Left kidney (tissue), 2 donors: ENCODE measurements around the gene SNX30. TPM values are rescaled to one million over a fixed set of nuclear protein-coding genes. Genes with fewer than 3 reads are reported as not detected.

Source experiments
- DNase-seq: peaks from one replicate; pipeline ENCODE4 v3.0.0-alpha.2; 2013
- polyA plus RNA-seq: library from polyadenylated mRNA; unstranded; fragments of 120-200 nt; gene quantifications from one replicate; pipeline ENCODE4 v1.2.1, GENCODE V29; 2013; ENCODE audit not compliant: insufficient read length

The SNX30 gene
- polyA plus RNA-seq, 1 donor, result 22.2 TPM

- no peak for DNase-seq
These were observed 666 bp downstream of the SNX30 start for GRCh38 chr9:112751056-112751795.

GRCh38 chr9:112752334-112753125 lies 2.0 kb downstream of the SNX30 start:
- no peak for DNase-seq

- no peak for DNase-seq
These were observed 3.2 kb downstream of the SNX30 start for GRCh38 chr9:112753725-112754124.

- no peak for DNase-seq
These were observed 4.0 kb downstream of the SNX30 start for GRCh38 chr9:112754578-112754977.

- DNase-seq, result no peak
These were observed 4.5 kb downstream of the SNX30 start for GRCh38 chr9:112755016-112755427.

- DNase-seq, result no peak
These were observed 5.1 kb downstream of the SNX30 start for GRCh38 chr9:112755675-112756074.

GRCh38 chr9:112757282-112757883 lies 6.8 kb downstream of the SNX30 start:
- no peak for DNase-seq

- DNase-seq, result no peak
These were observed 7.4 kb downstream of the SNX30 start for GRCh38 chr9:112757940-112758339.

- no peak for DNase-seq
These were observed 10.3 kb downstream of the SNX30 start for GRCh38 chr9:112760821-112761220.

- DNase-seq, result no peak
These were observed 11.5 kb downstream of the SNX30 start for GRCh38 chr9:112761912-112762655.

GRCh38 chr9:112762726-112763518 lies 12.4 kb downstream of the SNX30 start:
- no peak for DNase-seq

GRCh38 chr9:112764344-112764743 lies 13.8 kb downstream of the SNX30 start:
- no peak for DNase-seq

GRCh38 chr9:112764837-112765236 lies 14.3 kb downstream of the SNX30 start:
- DNase-seq, result no peak

GRCh38 chr9:112765281-112765680 lies 14.7 kb downstream of the SNX30 start:
- DNase-seq, result no peak

GRCh38 chr9:112771359-112772214 lies 21.0 kb downstream of the SNX30 start:
- DNase-seq, result no peak

GRCh38 chr9:112772215-112772509 lies 21.6 kb downstream of the SNX30 start:
- no peak for DNase-seq

GRCh38 chr9:112772551-112772950 lies 22.0 kb downstream of the SNX30 start:
- DNase-seq, result no peak

- DNase-seq, result no peak
These were observed 23.7 kb downstream of the SNX30 start for GRCh38 chr9:112774006-112774996.

- no peak for DNase-seq
These were observed 27.4 kb downstream of the SNX30 start for GRCh38 chr9:112777914-112778313.
